Measurements from ENCODE around the gene A1CF.

The A1CF gene

DNA sequence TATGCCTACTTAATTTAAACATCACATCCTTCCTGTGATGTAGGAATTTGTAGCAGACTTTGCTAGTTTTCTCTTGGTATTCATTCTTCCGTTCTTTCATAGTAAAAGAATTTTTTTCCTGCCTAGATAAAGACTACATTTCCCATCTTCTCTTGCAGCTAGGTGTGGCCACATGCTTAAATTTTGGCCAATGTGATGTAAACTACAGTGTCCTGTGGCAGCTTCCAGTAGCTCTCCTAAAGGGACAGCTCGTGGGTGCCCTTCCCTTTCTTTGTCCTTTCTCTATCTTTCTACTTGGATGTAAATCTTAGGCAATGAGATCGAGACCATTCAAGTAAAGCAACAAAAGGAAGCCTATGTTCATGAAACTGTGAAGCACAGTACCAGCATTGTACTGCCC is 87.1 kb downstream of the A1CF start:
- no peak overlapping the region for H3K27ac ChIP-seq (ENCODE audit: low read length)
- H3K9me2 ChIP-seq (replicated peaks; ENCODE audit: insufficient read depth, low read length), result no peaks in the 10 kb centered on the region
- TF ChIP-seq EZH2 (optimal IDR thresholded peaks at IDR 0.05; ENCODE audit: low read depth, low read length) (no peak), EZH2phosphoT487 (IDR thresholded peaks at IDR 0.05; ENCODE audit: low read length) (no peak)
- TF ChIP-seq, protein P1, sequence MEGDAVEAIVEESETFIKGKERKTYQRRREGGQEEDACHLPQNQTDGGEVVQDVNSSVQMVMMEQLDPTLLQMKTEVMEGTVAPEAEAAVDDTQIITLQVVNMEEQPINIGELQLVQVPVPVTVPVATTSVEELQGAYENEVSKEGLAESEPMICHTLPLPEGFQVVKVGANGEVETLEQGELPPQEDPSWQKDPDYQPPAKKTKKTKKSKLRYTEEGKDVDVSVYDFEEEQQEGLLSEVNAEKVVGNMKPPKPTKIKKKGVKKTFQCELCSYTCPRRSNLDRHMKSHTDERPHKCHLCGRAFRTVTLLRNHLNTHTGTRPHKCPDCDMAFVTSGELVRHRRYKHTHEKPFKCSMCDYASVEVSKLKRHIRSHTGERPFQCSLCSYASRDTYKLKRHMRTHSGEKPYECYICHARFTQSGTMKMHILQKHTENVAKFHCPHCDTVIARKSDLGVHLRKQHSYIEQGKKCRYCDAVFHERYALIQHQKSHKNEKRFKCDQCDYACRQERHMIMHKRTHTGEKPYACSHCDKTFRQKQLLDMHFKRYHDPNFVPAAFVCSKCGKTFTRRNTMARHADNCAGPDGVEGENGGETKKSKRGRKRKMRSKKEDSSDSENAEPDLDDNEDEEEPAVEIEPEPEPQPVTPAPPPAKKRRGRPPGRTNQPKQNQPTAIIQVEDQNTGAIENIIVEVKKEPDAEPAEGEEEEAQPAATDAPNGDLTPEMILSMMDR (IDR thresholded peaks at IDR 0.05; ENCODE audit: low read length), result no peak
- H3F3A ChIP-seq (ENCODE audit: insufficient read depth, low read length), result no peaks in the 10 kb centered on the region
- no peak overlapping the region for H2AFZ ChIP-seq (ENCODE audit: low read length)
- no peaks in the 10 kb centered on the region for H3K36me3 ChIP-seq (replicated peaks; ENCODE audit: insufficient read depth, low read length)
- H3K9ac ChIP-seq (ENCODE audit: low read length), result no peak overlapping the region
- H3K4me1 ChIP-seq (ENCODE audit: low read length), result no peaks in the 10 kb centered on the region
- H3K79me2 ChIP-seq (ENCODE audit: low read length), result no peaks in the 10 kb centered on the region
- no peak overlapping the region for H3K4me3 ChIP-seq (ENCODE audit: low read length)
- no peak overlapping the region for H3K4me2 ChIP-seq (ENCODE audit: low read depth, low read length)
- DNase-seq, result no peak
- no peaks in the 10 kb centered on the region for H4K20me1 ChIP-seq (ENCODE audit: insufficient read depth, low read length)
- H3K27me3 ChIP-seq (replicated peaks; ENCODE audit: insufficient read depth, low read length), result no peaks in the 10 kb centered on the region
- H3K9me3 ChIP-seq (replicated peaks; ENCODE audit: insufficient read depth, low read length), result no peaks in the 10 kb centered on the region

DNA sequence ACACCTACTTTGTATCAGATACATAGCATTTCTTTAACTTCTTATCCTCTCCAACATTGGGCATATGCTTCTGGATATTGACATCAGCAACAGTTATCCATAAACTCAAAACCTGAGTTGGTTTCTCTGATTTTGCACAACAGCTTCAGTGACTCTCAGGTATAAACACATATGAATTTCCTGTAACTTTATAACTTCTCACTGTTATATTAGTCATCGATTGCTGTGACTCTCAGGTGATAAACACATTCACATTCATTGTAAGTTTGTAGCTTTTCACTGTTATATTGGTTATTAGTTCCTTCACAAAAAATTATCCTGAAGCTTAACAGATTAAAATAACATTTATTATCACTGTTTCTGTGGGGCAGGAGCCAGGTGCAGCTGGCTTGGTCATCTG is 88.7 kb downstream of the A1CF start:
- H3K27me3 ChIP-seq (replicated peaks; ENCODE audit: insufficient read depth, low read length), result no peaks in the 10 kb centered on the region
- no peaks in the 10 kb centered on the region for H3K36me3 ChIP-seq (replicated peaks; ENCODE audit: insufficient read depth, low read length)
- H3K27ac ChIP-seq (ENCODE audit: low read length), result no peak overlapping the region
- H3K4me1 ChIP-seq (ENCODE audit: low read length), result no peaks in the 10 kb centered on the region
- H2AFZ ChIP-seq (ENCODE audit: low read length), result no peak overlapping the region
- TF ChIP-seq, protein P1 (IDR thresholded peaks at IDR 0.05; ENCODE audit: low read length), result no peak
- TF ChIP-seq EZH2 (optimal IDR thresholded peaks at IDR 0.05; ENCODE audit: low read depth, low read length), result no peak
- no peak for TF ChIP-seq EZH2phosphoT487 (IDR thresholded peaks at IDR 0.05; ENCODE audit: low read length)
- DNase-seq, result no peak
- no peak overlapping the region for H3K4me2 ChIP-seq (ENCODE audit: low read depth, low read length)
- H4K20me1 ChIP-seq (ENCODE audit: insufficient read depth, low read length), result no peaks in the 10 kb centered on the region
- H3F3A ChIP-seq (ENCODE audit: insufficient read depth, low read length), result no peaks in the 10 kb centered on the region
- H3K9ac ChIP-seq (ENCODE audit: low read length), result no peak overlapping the region
- no peaks in the 10 kb centered on the region for H3K79me2 ChIP-seq (ENCODE audit: low read length)
- H3K9me3 ChIP-seq (replicated peaks; ENCODE audit: insufficient read depth, low read length), result no peaks in the 10 kb centered on the region
- H3K9me2 ChIP-seq (replicated peaks; ENCODE audit: insufficient read depth, low read length), result no peaks in the 10 kb centered on the region
- H3K4me3 ChIP-seq (ENCODE audit: low read length), result no peak overlapping the region

DNA sequence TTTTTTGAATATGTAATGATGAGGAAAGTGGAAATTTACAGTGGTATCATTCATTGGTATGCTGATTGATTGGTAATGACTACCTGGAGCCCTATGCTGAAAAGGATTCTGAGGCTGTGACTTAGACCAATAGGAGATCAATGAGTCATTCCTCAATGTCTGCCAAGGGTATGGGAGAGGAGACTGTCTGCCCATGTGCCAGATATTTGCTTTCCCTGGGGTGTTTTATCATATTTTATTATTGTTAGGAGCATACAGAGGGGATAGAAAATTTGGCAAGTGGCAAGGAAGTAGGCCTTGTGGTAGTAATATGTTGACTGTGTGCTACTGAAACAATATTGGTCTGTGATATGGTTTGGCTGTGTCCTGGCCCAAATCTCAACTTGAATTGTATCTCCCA is 90.9 kb downstream of the A1CF start:
- H2AFZ ChIP-seq (ENCODE audit: low read length), result no peak overlapping the region
- no peaks in the 10 kb centered on the region for H4K20me1 ChIP-seq (ENCODE audit: insufficient read depth, low read length)
- H3K36me3 ChIP-seq (replicated peaks; ENCODE audit: insufficient read depth, low read length), result no peaks in the 10 kb centered on the region
- no peaks in the 10 kb centered on the region for H3F3A ChIP-seq (ENCODE audit: insufficient read depth, low read length)
- no peak overlapping the region for H3K4me3 ChIP-seq (ENCODE audit: low read length)
- TF ChIP-seq EZH2phosphoT487 (IDR thresholded peaks at IDR 0.05; ENCODE audit: low read length), result no peak
- no peak for TF ChIP-seq EZH2 (optimal IDR thresholded peaks at IDR 0.05; ENCODE audit: low read depth, low read length)
- TF ChIP-seq, protein P1 (IDR thresholded peaks at IDR 0.05; ENCODE audit: low read length), result no peak
- no peaks in the 10 kb centered on the region for H3K27me3 ChIP-seq (replicated peaks; ENCODE audit: insufficient read depth, low read length)
- no peaks in the 10 kb centered on the region for H3K4me1 ChIP-seq (ENCODE audit: low read length)
- DNase-seq, result no peak
- H3K9ac ChIP-seq (ENCODE audit: low read length), result no peak overlapping the region
- no peaks in the 10 kb centered on the region for H3K79me2 ChIP-seq (ENCODE audit: low read length)
- no peaks in the 10 kb centered on the region for H3K9me3 ChIP-seq (replicated peaks; ENCODE audit: insufficient read depth, low read length)
- H3K4me2 ChIP-seq (ENCODE audit: low read depth, low read length), result no peak overlapping the region
- no peaks in the 10 kb centered on the region for H3K9me2 ChIP-seq (replicated peaks; ENCODE audit: insufficient read depth, low read length)
- H3K27ac ChIP-seq (ENCODE audit: low read length), result no peak overlapping the region
